HG03460 (cell line): ENCODE measurements around the gene AMOTL1.

ENCODE experiments used
- ATAC-seq: cut with Tn5 transposase; IDR thresholded peaks from one replicate; pipeline ENCODE4 v1.9.1; 2021; ENCODE audit not compliant: unreplicated experiment

Gene AMOTL1

DNA sequence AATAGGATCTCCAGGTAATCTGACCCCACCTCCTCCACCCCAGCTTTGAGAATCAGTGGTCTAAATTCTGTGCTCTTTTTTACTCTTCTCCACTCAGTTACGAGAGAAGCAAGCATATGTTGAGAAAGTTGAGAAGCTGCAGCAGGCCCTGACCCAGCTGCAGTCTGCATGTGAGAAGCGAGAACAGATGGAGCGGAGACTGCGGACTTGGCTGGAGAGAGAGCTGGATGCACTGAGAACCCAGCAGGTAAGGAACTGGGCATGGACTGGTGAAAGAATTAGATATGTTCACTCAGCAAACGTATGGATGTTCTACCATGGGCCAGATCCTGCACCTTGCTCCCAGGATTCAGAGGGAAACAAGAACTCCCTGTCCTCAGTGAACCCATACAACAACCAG, 85.7 kb downstream of the AMOTL1 start:
- ATAC-seq: no peak

- ATAC-seq: no peak
These were observed 86.8 kb downstream of the AMOTL1 start for GRCh38 chr11:94854770-94855633.

GRCh38 chr11:94855666-94856065, 87.5 kb downstream of the AMOTL1 start:
- no peak for ATAC-seq

GRCh38 chr11:94856443-94856842, 88.3 kb downstream of the AMOTL1 start:
- no peak for ATAC-seq

GRCh38 chr11:94857337-94857736, 89.2 kb downstream of the AMOTL1 start:
- no peak for ATAC-seq

- ATAC-seq: no peak
These were observed 90.0 kb downstream of the AMOTL1 start for GRCh38 chr11:94858012-94858705.

- no peak for ATAC-seq
These were observed 92.2 kb downstream of the AMOTL1 start for GRCh38 chr11:94860333-94860732.

DNA sequence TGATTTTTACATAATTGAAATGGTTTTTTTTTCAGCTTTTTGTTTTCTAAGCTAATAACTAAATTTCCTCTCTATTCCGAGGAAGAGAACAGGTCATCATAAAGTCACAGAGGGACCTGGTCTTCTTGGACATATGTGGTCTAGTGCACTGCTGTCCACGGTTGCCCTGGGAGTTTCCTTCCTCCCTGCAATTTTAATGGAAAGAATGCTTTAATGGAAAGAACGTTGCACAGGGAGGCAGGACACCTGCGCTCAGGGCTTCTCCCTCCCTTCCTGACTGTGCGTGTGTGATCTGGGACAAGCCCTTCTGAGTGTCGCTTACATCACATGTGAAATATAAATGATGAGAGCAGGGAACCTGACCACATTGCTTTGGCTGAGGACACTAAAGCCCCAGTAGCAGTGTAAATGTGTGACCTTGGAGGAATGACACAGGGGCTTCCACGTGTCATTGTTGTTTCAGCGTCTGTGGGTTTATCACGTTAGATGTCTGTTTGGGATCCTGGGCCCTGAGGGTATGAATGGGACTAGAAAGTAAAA, 93.2 kb downstream of the AMOTL1 start:
- ATAC-seq: no peak

- ATAC-seq: no peak
These were observed 95.0 kb downstream of the AMOTL1 start for GRCh38 chr11:94862926-94863880.

DNA sequence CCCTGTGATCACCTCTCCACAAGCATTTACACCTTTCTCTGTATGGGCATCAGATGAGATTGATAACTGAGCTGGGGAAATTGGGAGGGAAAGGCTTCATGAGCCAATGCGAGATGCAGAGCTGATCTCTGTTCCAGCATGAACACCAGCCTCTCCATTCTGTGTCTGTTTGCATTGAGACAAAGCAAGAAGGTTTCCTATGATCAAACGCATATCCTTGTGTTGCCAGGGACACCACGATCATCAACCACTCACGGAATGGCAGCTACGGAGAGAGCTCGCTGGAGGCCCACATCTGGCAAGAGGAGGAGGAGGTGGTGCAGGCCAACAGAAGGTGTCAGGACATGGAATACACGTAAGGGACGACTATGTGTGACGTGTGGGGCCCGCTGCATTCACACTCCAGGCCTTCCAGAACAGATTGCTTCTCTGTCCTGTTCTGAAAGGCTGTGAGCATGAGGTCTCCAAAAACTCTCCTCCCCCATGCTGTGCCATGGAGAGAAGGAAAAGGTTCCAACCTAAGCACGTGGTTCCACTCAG, 96.4 kb downstream of the AMOTL1 start:
- no peak for ATAC-seq

- ATAC-seq: no peak
These were observed 98.2 kb downstream of the AMOTL1 start for GRCh38 chr11:94866231-94866822.

- no peak for ATAC-seq
These were observed 99.0 kb downstream of the AMOTL1 start for GRCh38 chr11:94866936-94867795.

DNA sequence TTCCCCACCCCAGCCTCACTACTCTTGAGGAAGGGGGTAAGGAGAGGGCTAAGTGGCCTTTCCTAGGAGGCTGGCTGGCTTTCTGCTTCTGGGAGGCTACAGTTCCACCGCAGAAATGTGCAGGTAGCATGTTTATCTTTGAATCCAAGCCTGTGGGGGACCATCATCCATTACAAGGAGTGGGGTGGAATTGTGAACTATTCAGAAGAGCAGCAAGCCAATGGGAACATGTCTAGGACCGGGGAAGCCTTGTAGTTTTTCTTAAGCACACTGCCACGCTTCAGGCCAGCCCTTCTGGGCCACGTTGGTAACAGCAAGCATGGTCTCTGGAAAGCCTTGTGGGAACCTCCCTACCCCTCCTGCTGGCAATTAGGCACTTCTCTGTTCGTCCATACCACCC, 100.3 kb downstream of the AMOTL1 start:
- ATAC-seq: no peak

DNA sequence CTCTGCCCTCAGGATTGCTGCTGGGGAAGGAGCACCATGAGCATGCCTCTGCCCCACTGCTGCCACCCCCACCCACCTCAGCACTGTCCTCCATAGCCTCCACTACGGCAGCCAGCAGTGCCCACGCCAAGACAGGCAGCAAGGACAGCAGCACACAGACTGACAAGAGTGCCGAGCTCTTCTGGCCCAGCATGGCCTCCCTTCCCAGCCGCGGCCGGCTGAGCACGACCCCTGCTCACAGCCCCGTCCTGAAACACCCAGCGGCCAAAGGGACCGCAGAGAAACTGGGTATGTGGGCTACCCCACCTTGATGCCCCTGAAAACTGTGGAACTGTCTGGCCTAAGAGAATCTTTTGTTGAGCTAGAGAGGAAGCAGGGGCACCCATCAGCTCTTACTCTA, 101.0 kb downstream of the AMOTL1 start:
- no peak for ATAC-seq

- no peak for ATAC-seq
These were observed 102.3 kb downstream of the AMOTL1 start for GRCh38 chr11:94870422-94870821.

DNA sequence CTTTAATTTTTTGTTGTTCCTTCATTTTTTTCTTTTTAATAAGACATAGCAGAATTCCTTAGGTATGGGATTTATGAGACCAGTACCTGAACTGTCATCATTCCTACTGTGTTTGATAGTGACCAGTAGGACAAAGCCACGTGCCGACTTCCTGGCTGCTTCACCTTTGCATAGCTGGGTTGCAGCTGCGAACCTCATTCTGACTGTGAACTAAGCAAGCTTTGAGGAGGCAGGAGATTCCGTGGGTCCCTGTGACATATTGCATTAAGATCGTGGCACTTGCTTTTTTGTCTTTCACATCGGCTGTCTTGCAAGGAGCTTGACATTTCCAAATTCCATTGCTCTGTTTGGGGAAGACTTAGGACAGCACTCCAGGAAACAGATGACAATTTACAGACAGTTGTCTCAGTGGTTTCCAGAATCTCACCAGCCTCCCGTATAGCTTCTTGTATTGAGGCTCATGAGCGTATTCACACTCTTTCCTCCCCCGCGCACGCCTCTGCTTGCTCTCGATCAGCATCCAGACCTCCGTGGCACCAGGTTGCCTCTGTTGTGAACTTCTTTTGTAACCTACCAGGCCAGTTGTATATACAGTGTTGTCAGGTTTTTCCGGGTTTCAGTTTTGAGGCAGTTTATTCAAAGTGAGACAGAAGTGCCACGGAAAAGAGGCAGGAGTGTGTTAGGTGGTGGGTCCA, 103.5 kb downstream of the AMOTL1 start:
- no peak for ATAC-seq

DNA sequence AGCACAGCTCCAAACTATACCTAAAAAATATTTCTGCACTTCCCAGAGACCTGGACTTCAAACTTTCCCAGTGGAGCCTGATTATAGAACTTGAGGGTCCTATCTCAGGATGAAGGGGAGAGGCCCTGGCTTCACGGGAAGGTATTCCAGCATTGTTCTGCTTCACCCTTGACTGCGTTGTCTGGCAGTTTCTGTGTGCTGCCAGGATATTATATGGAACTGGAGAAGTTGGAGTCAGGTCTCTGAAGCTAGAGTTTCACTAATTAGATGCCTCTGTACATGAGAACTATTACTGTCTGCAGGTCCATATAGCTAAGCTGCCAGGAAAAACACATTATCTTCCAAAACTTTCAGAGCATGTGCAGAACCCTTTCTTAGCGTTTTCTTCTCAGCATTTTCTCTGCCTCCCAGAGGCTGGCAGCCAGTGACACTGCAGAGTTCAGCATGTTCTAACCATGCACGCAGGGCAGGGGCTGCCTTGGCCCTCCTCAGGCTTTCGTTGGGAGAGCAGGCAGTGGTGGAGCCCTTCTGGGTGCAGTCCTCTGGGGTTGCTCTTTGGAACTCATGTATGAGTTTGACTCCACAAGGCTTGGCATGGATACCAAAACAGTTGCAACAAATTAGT, 105.9 kb downstream of the AMOTL1 start:
- no peak for ATAC-seq

DNA sequence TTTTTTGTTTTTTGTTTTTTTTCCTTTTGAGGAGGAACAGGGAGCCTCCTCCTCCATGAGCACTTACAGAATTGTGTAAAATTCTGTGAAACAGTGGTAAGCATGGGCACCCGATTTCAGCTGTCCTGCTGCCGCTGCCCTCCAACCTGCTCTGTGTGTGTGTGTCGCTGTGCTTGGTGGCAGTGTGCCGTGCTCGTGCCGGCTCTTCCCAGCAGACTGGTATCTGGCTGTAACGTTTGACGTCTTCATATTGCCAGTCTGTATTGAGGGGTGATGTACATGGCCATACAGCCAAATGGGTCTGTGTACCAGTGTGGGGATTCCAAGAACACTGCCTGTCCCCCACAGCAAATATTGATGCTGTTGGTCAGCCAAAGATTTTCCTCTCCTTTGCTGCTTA, 108.1 kb downstream of the AMOTL1 start:
- no peak for ATAC-seq
